GM19193 (cell line): ENCODE results near the gene GTF2H3.

Experiments used
- POLR2A ChIP-seq: IDR thresholded peaks from 4 replicates; pipeline ENCODE4 v1.6.1; 2011; ENCODE audit not compliant: insufficient read depth, insufficient read length; ENCODE audit errors: extremely low read depth

The GTF2H3 gene

GRCh38 chr12:123678981-123679380 lies 45.4 kb downstream of the GTF2H3 start:
- TF ChIP-seq POLR2A = no peak

DNA sequence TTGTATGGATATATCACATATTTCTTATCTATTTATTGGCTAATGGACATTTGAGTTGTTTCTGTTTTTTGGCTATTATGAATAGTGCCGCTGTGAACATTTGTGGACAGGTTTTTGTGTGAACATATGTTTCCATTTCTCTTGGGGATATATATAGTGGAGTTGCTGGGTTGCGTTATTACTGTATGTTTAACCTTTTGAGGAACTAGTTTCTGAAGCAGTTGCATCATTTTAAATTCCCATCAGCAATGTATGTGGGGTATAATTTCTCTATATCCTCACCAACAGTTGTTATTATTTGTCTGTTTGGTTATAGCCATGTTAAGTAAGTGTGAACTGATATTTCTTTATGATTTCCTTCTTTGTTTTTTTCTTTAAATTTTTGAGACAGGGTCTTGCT lies 48.0 kb downstream of the GTF2H3 start:
- no peak for TF ChIP-seq POLR2A

GRCh38 chr12:123683964-123684363 lies 50.3 kb downstream of the GTF2H3 start:
- no peak for TF ChIP-seq POLR2A

DNA sequence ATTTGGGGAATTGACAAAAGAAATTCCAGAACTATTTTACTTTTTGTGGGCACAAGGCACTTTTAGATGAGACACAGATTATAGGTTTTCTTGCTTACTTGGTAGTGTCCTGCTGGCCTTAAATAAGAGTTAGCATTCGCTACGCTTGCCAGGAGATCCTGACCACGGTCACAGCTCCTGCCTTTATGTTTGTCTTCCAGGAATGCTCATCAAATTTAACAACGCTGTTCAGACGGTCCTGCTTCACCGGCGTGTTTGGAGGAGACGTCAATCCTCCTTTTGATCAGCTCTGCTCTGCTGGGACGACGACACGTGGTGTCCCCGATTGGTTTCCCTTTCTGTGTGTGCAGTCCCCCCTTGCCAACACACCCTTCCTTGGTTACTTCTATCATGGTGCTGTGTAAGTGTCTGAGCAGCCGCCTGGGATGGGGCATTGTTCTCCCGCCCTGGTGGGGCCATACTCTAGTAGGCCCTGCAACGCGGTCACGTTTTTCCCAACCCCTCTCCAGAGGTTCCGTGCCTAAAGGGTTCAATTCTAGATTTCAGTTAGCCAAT lies 53.1 kb downstream of the GTF2H3 start:
- no peak for TF ChIP-seq POLR2A

DNA sequence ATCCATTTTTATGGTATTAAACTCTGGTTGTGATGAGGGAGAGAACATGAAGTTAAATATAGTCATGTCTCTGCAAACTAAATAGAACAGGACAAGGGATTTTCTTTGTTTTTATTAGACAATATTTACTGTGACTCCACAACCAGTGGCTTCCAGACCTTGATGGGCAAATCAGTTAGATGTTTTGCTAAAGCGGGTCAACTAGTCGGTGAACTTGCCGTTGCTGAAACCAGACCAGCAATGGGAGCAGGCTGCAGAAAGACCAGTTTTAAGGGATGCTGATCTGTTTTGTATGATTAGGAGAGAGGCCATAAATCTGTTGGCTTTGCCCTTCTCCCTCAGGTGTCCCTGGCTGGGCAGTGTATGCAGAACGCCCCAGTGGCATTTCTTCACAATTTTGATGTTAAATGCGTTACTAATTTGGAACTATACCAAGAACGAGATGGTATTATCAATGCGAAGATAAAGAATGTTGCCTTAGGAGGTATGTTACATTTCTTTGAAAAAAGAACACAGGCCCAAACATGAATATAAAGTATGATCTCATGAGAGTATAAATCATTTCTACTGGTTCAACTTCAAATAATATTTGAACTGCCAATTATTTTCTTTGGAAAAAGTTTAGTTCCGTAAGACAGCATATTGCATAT lies 56.7 kb downstream of the GTF2H3 start:
- no peak for TF ChIP-seq POLR2A

- TF ChIP-seq POLR2A = no peak
These were observed 62.6 kb downstream of the GTF2H3 start for GRCh38 chr12:123696207-123696606.

DNA sequence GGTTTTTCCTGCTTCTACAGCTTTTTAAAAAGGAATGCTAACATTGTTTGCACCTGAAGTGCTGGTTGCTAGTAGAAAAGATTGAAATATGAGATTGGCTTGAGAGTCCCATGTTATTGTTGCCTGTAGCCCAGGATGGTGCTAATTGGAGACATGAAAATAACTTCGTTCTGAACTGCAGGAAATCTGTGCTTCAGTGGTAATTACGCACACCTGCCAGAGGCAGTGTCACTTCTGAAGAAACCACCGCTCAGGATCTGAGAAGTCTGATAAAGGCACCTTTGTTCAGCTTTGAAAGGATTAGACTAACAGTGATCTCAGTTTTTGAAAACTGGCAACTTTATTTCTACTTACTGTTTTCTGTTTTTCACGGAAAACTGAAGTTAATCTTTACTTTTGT lies 63.0 kb downstream of the GTF2H3 start:
- TF ChIP-seq POLR2A = no peak

GRCh38 chr12:123705935-123706334 lies 72.3 kb downstream of the GTF2H3 start:
- TF ChIP-seq POLR2A = no peak

GRCh38 chr12:123707466-123707865 lies 73.8 kb downstream of the GTF2H3 start:
- TF ChIP-seq POLR2A = no peak
